ENCODE results near the gene TMEM86A. TPM values are rescaled to one million over a fixed set of nuclear protein-coding genes. Genes with fewer than 3 reads are reported as not detected.

The TMEM86A gene
- total RNA-seq, 1 experiment from 2014 or later, result not detected

GRCh38 chr11:18722293-18722637, 23.7 kb downstream of the TMEM86A start:
- DNase-seq (ENCODE audit: extremely low read depth, low read depth), result no peak

DNA sequence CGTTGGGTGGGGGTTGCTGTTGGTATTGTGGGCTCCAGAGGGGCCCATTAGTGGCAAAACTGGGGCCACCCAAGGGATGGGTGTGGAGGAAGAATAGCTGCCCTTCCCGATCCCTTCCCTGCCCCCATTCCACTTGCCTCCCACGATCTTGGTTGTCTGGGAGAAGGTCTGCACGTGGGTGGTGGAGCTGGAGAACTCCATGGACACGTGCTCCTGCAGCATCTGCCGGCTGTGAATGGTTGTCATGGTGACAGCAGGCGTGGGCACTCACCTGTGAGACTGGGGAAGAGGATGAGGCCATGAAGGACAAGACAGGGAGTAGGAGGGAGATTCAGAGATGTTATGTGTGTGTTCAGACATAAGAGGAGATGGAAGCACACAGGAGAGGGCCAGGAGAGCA, 25.4 kb downstream of the TMEM86A start:
- no peak for DNase-seq (ENCODE audit: extremely low read depth, low read depth)

DNA sequence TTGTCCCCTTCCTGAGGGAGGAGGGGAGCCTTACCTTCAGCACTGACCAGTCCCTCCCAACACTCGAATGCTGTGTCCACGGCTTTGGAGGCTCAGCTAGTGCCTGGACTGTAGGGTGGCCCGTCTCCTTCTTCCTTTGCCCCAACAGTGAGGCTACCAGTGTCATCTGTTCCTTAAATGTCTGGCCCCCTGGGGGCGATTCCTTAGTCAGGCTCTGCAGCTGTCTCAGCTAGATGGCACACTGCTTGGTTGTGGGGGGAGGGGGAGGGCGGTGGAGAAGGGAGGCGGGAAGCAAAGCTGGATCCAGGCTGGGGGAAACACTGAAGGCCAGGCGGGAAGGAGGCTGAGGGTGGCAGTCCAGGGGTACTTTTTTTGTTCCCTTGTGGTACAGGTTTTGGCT, 27.5 kb downstream of the TMEM86A start, which contains the start of gene IGSF22:
TSS of gene IGSF22 (minus strand) at position 149 of the 400 bp plus-strand sequence. CDS start 1,952 bp downstream, outside the sequence.
- DNase-seq (ENCODE audit: extremely low read depth, low read depth), result no peak

GRCh38 chr11:18727479-18728236, 29.1 kb downstream of the TMEM86A start:
- DNase-seq (ENCODE audit: extremely low read depth, low read depth), result peak; percentile 20

DNA sequence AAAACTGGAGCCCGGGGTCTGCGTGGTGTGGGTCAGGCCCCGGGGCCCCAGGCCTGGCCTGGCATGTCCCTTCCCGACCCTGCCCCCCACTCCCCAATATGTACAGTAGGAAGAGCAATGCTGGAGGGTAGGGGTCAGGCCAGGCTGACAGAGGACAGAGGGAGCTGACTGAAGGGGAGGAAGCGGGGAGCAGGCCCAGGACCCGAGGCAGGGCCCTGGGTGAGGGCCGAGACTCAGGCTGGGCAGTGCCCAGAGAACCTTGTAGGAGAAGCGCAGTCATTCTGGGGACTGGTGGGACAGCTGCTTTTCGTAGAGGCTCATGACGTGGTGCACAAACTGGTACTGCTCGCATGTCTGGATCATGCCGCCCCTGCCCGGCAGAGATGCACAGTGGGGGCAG, 30.1 kb downstream of the TMEM86A start:
- DNase-seq (ENCODE audit: extremely low read depth, low read depth), result no peak

- no peak for DNase-seq (ENCODE audit: extremely low read depth, low read depth)
Observed at GRCh38 chr11:18729426-18729825, 30.8 kb downstream of the TMEM86A start.

DNA sequence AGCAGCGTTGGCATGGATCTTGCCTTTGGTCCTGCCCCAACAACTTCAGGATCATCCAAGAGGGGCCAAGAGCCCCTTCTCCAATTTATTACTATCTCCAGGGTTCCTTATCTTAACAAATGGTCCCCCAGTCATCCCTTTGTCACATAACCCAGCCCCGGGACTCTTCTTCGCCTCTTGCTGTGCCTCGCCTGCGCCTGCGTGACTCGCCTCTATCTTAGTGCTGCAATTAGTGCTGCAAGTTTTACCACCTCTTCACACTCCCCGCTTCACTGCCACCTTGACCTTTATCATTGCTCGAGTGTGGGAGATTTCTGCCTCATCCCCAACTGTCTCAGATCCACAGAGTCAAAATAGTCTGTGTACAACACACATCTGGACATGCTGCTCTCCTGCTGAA, 31.4 kb downstream of the TMEM86A start:
- DNase-seq (ENCODE audit: extremely low read depth, low read depth), result no peak

GRCh38 chr11:18731441-18731840, 32.9 kb downstream of the TMEM86A start:
- no peak for DNase-seq (ENCODE audit: extremely low read depth, low read depth)

GRCh38 chr11:18731949-18732821, 33.6 kb downstream of the TMEM86A start:
- DNase-seq (ENCODE audit: extremely low read depth, low read depth), result peak; percentile 20

GRCh38 chr11:18733202-18733601, 34.6 kb downstream of the TMEM86A start:
- DNase-seq (ENCODE audit: extremely low read depth, low read depth), result no peak

DNA sequence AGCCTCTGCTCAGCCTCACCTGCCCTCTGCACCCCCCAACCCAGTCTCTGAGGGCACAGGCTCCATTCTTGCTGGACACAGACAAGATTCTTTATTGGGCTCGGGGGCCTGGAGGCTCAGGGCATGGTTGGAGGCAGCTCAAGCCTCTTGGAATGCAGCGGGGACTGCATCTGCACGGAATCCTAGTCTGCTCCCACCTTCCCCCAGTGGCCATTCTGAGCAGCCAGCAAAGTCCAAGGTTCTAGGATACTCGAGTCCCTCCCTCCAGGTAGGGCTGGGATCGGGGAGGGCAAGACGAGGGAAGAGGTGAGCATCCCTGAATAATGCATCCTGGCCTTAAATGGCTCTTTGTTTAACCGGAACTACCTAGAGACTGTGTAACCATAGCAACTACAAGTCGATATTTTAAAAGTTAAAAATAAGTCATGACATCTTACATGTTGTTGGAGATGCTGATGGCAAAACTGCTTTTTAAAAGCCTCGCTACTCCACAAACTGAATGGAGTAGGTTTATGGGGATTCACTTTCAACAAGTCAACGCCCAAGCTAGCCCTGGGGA, 38.1 kb downstream of the TMEM86A start:
- DNase-seq (ENCODE audit: extremely low read depth, low read depth), result no peak

- DNase-seq (ENCODE audit: extremely low read depth, low read depth), result no peak
Observed at GRCh38 chr11:18737642-18738041, 39.1 kb downstream of the TMEM86A start.

- no peak for DNase-seq (ENCODE audit: extremely low read depth, low read depth)
Observed at GRCh38 chr11:18739685-18740084, 41.1 kb downstream of the TMEM86A start.

GRCh38 chr11:18741783-18742182, 43.2 kb downstream of the TMEM86A start:
- DNase-seq (ENCODE audit: extremely low read depth, low read depth), result no peak

- no peak for DNase-seq (ENCODE audit: extremely low read depth, low read depth)
Observed at GRCh38 chr11:18743365-18743764, 44.8 kb downstream of the TMEM86A start.

DNA sequence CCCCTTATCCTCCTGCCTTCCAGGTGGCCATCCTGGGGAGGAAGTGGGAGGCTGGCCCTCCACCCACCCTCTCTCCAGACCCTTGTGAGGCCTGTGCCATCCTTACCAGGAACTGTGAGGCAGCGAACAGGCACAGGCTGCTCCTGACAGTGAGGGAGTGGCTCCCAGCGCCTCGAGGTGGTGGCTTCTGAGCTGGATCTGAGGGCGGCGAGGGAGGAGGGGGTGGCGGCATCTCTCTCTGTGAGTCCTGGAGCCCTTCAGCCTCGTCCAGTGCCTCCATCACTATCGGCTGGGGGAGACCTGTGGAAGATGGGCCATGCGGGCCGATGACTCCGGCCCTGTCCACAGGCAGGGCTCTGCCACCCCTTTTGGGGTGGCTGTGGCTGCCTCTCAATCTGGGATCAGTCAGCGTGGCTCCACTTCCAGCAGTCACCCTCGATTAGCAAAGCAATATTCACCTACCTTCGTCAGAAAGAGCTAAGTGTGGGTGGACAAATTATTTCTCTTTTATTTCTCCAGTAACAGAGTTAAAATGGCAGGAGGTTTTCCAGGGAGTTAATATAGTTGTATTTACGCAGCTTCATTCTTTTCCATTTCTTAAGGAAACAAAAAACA, 45.4 kb downstream of the TMEM86A start:
- no peak for DNase-seq (ENCODE audit: extremely low read depth, low read depth)

DNA sequence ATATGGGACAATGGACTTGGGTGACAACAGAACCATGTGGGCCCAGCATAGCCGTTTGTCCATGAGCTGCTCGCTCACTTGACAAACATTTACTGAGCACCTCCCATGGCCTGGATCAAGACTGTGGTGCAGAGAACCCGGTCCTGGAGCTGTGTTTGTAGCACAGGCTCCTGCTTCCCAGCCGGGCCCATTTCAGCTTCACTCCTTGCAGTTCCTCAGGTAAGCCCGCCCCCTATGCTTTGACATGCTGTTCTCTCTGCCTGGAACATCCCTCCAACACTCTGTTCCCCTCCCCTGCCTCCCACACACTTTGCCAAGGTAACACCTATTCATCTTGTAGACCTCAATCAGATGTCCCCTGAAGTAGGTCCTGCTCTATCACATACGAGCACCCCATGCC, 46.7 kb downstream of the TMEM86A start:
- DNase-seq (ENCODE audit: extremely low read depth, low read depth), result no peak

DNA sequence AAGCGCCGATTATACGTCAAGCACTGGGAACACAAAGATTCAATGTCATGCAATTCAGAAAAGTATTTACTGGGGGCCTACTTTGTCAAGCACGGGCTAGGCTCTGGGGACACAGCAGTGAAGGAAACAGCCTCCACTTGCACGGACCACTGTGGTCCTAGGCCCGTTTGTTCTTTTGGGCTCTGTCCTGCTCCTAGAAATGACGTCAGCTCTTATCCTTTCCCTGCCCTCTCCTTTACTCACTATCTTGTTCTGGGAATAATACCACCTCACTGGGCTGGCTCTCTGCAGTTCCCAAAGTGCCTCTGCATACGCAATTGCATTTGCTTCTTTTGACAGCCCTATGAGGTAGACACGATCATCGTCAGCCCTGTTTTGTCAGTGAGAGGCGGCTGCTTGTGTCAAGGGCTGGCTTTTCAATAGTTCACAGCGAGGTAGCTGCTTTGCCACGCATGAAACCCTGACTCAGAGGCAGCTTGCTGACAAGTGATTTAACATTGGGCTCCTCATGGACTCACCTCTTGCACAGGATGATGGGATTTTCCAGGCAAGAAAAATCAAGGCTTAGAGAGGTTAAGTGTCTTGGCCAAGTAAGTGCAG, 50.3 kb downstream of the TMEM86A start:
- no peak for DNase-seq (ENCODE audit: extremely low read depth, low read depth)

- no peak for DNase-seq (ENCODE audit: extremely low read depth, low read depth)
Observed at GRCh38 chr11:18749681-18750319, 51.2 kb downstream of the TMEM86A start.

DNA sequence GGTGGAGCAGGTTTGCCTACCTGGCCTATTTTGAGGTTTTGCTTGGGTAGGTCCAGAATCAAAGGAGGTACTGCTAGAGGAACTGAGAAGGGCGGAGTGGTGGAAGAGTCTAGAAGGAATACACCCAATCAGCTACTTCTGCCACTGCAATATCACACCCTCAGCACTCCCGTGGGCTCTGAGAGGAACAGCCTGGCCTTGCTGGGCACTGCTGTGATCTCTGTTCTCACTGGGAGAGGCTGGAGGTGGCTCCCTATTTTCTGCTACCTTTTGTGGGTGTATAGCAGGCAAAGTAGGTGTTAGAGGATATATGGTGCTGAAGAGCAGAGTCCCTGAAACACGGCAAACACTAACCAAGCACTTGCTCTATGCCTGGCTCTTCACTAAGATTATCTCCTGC, 52.4 kb downstream of the TMEM86A start:
- no peak for DNase-seq (ENCODE audit: extremely low read depth, low read depth)
